PFSK-1 (cell line): ENCODE results near the gene CDC42BPG.

Experiments
- POLR2AphosphoS5 ChIP-seq: IDR thresholded peaks from 2 replicates; pipeline ENCODE4 v1.6.1; 2012; ENCODE audit warnings: low read depth, mild to moderate bottlenecking, control low read depth, low read length, moderate library complexity
- SIN3A ChIP-seq: IDR thresholded peaks from 2 replicates; pipeline ENCODE4 v1.6.1; 2012; ENCODE audit warnings: mild to moderate bottlenecking, low read length, moderate library complexity, borderline replicate concordance; ENCODE audit not compliant: insufficient read depth

DNA sequence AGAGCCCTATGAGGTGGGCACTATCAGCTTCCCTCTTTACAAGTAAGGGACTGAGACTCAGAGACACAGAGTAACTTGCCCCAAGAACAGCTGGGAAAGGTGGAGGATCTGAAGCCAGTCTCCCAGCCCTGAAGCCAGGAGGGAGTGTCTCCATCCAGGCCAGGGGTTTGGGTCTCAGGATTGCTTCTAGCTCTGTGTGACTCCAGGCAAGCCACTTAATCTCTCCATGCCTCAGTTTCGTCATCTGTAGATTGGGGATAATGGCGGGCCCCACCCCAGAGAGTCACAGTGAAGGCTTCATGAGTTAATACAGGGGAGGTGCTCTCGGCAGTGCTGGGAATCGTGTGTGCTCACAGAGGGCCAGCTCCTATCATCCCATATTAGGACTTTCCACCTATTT is 52.0 kb downstream of the CDC42BPG start:
- TF ChIP-seq SIN3A (no peak), POLR2AphosphoS5 (no peak)
